NT2/D1 (cell line): ENCODE data around the gene GAS6.
"Not testable (repeated sequence)": the region's sequence is repeated elsewhere in the genome, so short reads cannot be mapped to it uniquely, and the experiment has no call there.

Experiments used
- SUZ12 ChIP-seq: IDR thresholded peaks from 2 replicates; pipeline ENCODE4 v1.6.1; 2011; ENCODE audit not compliant: insufficient read length, insufficient read depth; ENCODE audit errors: extremely low read depth
- YY1 ChIP-seq: IDR thresholded peaks from 2 replicates; pipeline ENCODE4 v1.6.1; 2011; ENCODE audit not compliant: insufficient read length, insufficient read depth
- ZNF274 ChIP-seq: IDR thresholded peaks from 2 replicates; pipeline ENCODE4 v1.6.1; 2011; ENCODE audit warnings: mild to moderate bottlenecking, low read depth, low read length

- TF ChIP-seq YY1, ZNF274, SUZ12: not testable (repeated sequence)
Observed at GRCh38 chr13:113867913-113868312, 4.0 kb upstream of the GAS6 start.
